HAP-1 (cell line): ENCODE measurements around the gene PARP16.
"Not testable (repeated sequence)": the region's sequence is repeated elsewhere in the genome, so short reads cannot be mapped to it uniquely, and the experiment has no call there.

Experiments used
- DNase-seq, 2 experiments: peaks; one replicate each; pipeline ENCODE4 v3.0.0-alpha.2; 2016 to 2020; ENCODE audit warnings: low spot score in 2 of 2
- H3K27me3 ChIP-seq: fragments of 250-450 bp; sonication (Bioruptor Pico); 2 replicates; pipeline ENCODE4 v1.5.1; 2020; ENCODE audit warnings: low read depth, mild to moderate bottlenecking, moderate library complexity
- H3K36me3 ChIP-seq: fragments of 250-450 bp; sonication (Bioruptor Pico); replicated peaks from 2 replicates; pipeline ENCODE4 v1.5.1; 2020; ENCODE audit warnings: mild to moderate bottlenecking
- H3K4me1 ChIP-seq: fragments of 250-450 bp; sonication (Bioruptor Pico); 2 replicates; pipeline ENCODE4 v1.5.1; 2020; ENCODE audit warnings: mild to moderate bottlenecking
- H3K4me3 ChIP-seq: fragments of 250-450 bp; sonication (Bioruptor Pico); 2 replicates; pipeline ENCODE4 v1.5.1; 2020; ENCODE audit warnings: mild to moderate bottlenecking, moderate library complexity
- H3K9me3 ChIP-seq: fragments of 250-450 bp; sonication (Bioruptor Pico); 2 replicates; pipeline ENCODE4 v1.5.1; 2020; ENCODE audit warnings: mild to moderate bottlenecking, moderate library complexity
- in situ Hi-C: fragments of 300-500 bp; cut with MboI; formaldehyde crosslinking; loops from 3 replicates; pipeline ENCODE4 v1.14.3; 2020; ENCODE audit warnings: low sequenced_read_pairs, inconsistent platforms, mixed read lengths

The PARP16 gene

DNA sequence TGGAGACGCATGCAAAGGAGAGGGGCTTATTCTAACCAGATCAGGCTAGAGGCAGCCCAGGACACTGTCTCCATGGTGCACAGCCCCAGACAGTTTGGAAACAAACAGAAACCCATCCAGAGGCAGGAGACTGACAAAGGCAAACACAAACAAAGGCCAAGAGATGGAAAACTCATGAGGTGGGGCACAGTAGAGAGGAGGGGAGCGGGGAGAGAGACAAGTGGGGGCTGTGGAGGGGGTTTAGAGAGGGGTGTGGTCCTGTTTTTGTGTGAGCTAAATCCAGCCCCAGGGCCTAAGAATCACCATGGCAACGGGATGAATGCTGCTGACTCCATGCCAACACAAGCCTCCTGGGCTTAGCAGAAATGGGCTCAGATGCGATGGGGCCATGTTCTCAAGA, 32.3 kb downstream of the PARP16 start:
- in situ Hi-C loops, result no loop called here
- Histone ChIP-seq H3K9me3 (no peaks in the 10 kb centered on the region), H3K27me3 (no peaks in the 10 kb centered on the region), H3K4me3 (no peak overlapping the region), H3K36me3 (peaks cover 23% of the 10 kb centered on the region), H3K4me1 (peaks cover 30% of the 10 kb centered on the region)
- DNase-seq, result peak; percentile 99 to 100

DNA sequence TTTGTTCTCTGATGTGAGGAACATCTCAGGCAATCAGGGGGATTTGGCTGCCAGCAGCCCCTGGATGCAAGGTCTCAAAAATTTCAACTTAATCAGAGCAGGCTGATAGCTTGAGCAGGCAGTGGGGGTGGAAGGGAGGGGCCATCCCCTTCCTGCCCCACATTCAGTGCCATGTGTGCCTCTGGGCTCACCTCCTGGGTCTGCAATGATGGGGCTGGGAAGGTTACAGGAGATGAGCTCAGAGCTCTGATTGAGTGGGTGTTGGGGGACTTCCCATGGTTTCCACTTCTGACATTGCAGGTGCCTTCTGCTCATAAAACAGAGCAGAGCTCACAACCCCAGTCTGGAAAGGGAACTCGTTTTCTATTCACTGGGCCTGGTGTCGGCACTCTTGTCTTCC, 37.0 kb downstream of the PARP16 start:
- DNase-seq, result no peak
- H3K27me3 ChIP-seq, result no peaks in the 10 kb centered on the region
- H3K4me1 ChIP-seq, result peaks cover 23% of the 10 kb centered on the region
- no peaks in the 10 kb centered on the region for H3K9me3 ChIP-seq
- H3K36me3 ChIP-seq, result no peaks in the 10 kb centered on the region; the same call in 1 of the 2 replicates
- no peak overlapping the region for H3K4me3 ChIP-seq
- in situ Hi-C loops, result no loop called here

DNA sequence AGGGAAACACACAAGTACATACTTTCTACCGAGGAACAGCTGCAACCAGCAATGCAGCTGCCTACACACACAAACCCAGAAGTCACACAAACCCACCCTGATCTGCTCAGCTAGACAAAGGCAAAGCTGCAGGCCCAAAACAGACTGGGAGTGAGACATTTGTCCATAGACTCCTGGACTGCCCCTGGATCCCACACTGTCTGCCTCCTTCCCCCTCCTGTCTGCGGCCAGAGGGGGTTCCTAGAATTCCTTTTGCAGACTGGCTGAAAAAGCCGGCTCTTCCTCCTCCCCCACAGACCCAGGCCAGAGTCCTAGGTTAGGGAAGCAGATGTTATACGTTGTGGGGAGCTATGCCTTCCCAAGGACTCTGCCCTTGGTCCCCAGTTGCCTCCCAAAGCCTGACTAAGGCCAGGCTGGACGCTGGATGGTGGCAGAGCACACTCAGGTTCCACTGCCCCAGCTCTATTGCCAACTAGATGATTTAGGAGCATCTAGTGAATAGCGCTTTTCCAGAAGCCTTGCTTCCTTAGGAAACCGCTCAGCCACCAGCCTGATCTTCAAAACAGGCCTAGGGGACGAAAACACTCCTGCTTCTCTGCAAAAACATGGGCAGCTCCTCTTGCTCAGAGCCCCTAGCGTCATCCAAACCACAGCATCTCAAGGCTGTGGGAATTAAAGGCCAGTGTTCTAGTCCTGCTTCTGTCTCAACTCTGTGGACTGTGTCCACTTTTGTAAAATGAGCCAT, 38.0 kb downstream of the PARP16 start:
- no peak overlapping the region for H3K4me3 ChIP-seq
- in situ Hi-C loops, result no loop called here
- DNase-seq, result no peak
- H3K4me1 ChIP-seq, result peaks cover 15% of the 10 kb centered on the region
- H3K36me3 ChIP-seq, result no peaks in the 10 kb centered on the region
- no peaks in the 10 kb centered on the region for H3K27me3 ChIP-seq
- H3K9me3 ChIP-seq, result no peaks in the 10 kb centered on the region

GRCh38 chr15:65246939-65247338, 39.7 kb downstream of the PARP16 start:
- H3K4me1 ChIP-seq, result peaks cover under 1% of the 10 kb centered on the region
- H3K4me3 ChIP-seq, result no peak overlapping the region
- H3K27me3 ChIP-seq, result no peaks in the 10 kb centered on the region
- in situ Hi-C loops, result no loop called here
- H3K9me3 ChIP-seq, result no peaks in the 10 kb centered on the region
- no peaks in the 10 kb centered on the region for H3K36me3 ChIP-seq
- DNase-seq, result no peak

GRCh38 chr15:65246026-65246714, 40.5 kb downstream of the PARP16 start:
- Histone ChIP-seq H3K36me3 (no peaks in the 10 kb centered on the region), H3K27me3 (no peaks in the 10 kb centered on the region), H3K4me3 (no peak overlapping the region), H3K4me1 (no peaks in the 10 kb centered on the region; the same call in 1 of the 2 replicates), H3K9me3 (no peaks in the 10 kb centered on the region)
- in situ Hi-C loops, result no loop called here
- DNase-seq, result no peak

DNA sequence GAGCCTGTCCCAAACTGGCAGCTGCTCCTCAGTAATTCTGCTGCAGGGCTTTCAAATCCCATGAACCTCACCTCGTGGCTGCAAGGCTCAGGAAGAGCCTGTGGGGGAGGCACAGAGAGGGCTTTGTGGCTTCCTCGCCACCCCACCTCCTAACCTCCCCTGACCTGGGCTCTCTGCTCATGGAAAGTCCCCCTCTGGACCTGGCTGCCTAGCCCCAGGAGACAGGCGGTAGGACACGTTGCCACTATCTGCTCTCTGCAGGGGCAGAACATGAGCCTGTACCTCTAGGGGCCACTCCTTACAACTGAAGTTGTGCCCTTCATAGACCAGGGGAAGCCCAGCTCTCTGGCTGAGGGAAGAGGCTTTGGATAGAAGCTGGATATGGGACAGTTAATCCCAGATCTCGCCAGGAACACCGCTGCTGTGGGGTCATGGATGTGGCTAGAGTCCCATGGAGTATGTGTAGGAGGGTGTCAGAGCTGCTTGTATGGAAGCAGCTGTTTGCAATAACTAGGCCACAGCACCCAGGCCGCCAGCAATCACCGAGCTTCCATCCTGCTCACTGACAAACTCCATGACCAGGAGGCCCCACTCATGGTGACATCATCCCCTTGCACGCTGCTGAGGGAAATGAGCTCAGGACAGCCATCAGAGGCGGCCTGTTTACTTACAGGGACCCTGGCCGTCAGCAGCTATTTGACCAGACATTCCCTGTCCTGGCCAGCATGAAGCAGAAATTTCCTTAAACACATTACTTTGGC, 41.4 kb downstream of the PARP16 start:
- no peak for DNase-seq
- Histone ChIP-seq H3K4me1 (no peaks in the 10 kb centered on the region; the same call in 1 of the 2 replicates), H3K27me3 (no peaks in the 10 kb centered on the region), H3K9me3 (peaks cover 2% of the 10 kb centered on the region; the same call in 1 of the 2 replicates), H3K4me3 (no peak overlapping the region), H3K36me3 (no peaks in the 10 kb centered on the region)
- in situ Hi-C loops, result no loop called here

DNA sequence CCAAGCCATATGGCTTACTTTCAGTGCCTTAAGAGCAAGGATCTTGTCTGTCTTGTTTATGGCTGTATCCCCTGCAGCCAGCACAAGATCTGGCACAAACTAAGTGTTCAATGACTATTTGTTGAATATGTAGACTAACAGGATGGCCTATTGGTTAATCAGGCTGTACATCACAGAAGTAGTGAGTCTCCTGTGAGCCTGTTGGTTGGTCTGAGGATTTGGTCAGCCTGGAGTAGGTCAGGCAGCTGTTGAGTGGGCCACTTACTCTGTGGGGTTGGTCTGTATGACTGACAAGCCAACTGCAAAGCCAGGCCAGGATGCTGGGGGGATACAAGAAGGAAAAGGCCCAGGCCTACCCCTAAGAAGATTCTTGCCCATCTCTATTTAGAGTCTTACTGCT, 42.0 kb downstream of the PARP16 start:
- Histone ChIP-seq H3K27me3 (no peaks in the 10 kb centered on the region), H3K4me3 (no peak overlapping the region), H3K9me3 (peaks cover 2% of the 10 kb centered on the region; the same call in 1 of the 2 replicates), H3K4me1 (no peaks in the 10 kb centered on the region; the same call in 1 of the 2 replicates), H3K36me3 (no peaks in the 10 kb centered on the region)
- DNase-seq, result no peak
- in situ Hi-C loops, result no loop called here

DNA sequence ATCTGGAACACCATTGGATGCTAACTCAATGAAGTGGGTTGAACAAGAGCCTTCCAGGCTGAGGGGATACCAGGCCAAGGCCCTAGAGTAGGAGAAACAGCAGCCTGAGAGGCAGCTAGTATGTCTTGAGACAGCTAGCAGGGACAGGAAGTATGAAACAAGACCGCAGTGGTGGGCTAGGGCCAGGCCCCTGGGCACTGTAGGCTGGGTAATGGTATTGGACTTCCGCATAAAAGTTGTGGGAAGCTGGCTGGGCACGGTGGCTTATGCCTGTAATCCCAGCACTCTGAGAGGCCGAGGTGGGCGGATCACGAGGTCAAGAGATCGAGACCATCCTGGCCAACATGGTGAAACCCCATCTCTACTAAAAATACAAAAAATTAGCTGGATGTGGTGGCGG, 50.2 kb downstream of the PARP16 start:
- H3K4me3 ChIP-seq, H3K4me1 ChIP-seq, in situ Hi-C loops, H3K36me3 ChIP-seq, H3K27me3 ChIP-seq, H3K9me3 ChIP-seq, DNase-seq: not testable (repeated sequence)

DNA sequence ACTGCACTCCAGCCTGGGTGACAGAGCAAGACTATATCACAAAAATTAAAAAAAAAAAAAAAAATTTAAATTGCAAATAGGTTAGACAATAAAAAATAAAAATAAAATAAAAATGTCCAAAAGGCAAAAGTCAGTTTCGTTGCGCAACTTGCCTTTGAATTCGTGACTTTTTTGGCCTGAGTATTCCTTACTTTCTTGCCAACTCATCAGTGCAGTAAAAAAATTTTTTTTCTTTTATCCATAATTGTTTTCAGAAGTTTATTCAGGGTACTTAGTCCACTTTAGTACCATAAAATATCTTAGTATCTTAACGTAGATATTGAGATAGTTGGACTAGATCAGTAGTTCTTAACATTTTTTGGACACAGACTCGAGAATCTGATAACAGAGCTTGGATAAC, 53.0 kb downstream of the PARP16 start:
- H3K36me3 ChIP-seq, result no peaks in the 10 kb centered on the region
- no peaks in the 10 kb centered on the region for H3K9me3 ChIP-seq
- H3K4me1 ChIP-seq, result peaks cover 13% of the 10 kb centered on the region
- no peak overlapping the region for H3K4me3 ChIP-seq
- no peaks in the 10 kb centered on the region for H3K27me3 ChIP-seq
- no peak for DNase-seq
- in situ Hi-C loops, result no loop called here

DNA sequence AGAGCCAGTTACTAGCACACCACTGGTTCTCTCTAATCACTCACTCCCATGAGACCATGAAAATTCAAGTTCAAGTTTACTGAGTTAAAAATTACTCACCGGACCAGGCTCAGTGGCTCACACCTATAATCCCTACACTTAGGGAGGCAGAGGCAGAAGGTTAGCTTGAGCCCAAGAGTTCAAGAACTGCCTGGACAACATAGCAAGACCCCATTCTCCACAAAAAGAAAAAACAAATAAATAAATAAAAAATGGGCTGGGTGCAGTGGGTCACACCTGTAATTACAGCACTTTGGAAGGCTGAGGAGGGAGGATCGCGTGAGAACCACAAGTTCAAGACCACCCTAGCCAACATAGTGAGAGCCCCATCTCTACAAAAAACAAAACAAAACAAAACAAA, 54.2 kb downstream of the PARP16 start:
- Histone ChIP-seq H3K36me3 (no peaks in the 10 kb centered on the region), H3K9me3 (no peaks in the 10 kb centered on the region)

DNA sequence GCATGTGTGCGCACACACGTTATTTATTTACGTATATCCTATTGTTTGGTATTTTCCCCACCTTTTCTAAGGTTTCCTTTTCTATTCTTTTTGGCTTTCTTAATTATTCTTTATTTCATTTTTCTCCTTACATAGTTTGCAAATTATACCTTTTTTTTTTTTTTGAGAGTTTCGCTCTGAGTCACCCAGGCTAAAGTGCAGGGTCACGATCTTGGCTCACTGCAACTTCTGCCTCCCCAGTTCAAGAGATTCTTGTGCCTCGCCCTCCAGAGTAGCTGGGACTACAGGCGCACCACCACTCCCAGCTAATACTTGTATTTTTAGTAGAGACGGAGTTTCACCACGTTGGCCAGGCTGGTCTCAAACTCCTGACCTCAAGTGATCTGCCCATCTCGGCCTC, 55.4 kb downstream of the PARP16 start:
- Histone ChIP-seq H3K36me3 (no peaks in the 10 kb centered on the region), H3K9me3 (no peaks in the 10 kb centered on the region), H3K4me1 (peaks cover 30% of the 10 kb centered on the region), H3K27me3 (no peaks in the 10 kb centered on the region), H3K4me3 (no peak overlapping the region)
- DNase-seq, result no peak
- in situ Hi-C loops, result no loop called here

More for the DNA sequence above, 54.2 kb downstream of the PARP16 start:
- no peak for DNase-seq
- no peaks in the 10 kb centered on the region for H3K27me3 ChIP-seq
- in situ Hi-C loops, result no loop called here
- peaks cover 24% of the 10 kb centered on the region for H3K4me1 ChIP-seq
- H3K4me3 ChIP-seq, result no peak overlapping the region

GRCh38 chr15:65226901-65227300, 59.8 kb downstream of the PARP16 start:
- in situ Hi-C loops, H3K36me3 ChIP-seq, H3K4me3 ChIP-seq, H3K9me3 ChIP-seq, H3K27me3 ChIP-seq: not testable (repeated sequence)
- H3K4me1 ChIP-seq, result peaks cover 38% of the 10 kb centered on the region
- DNase-seq, result peak in 1 of 2 experiments; percentile 91

- in situ Hi-C loops, result no loop called here
- peaks cover 35% of the 10 kb centered on the region for H3K4me1 ChIP-seq
- H3K36me3 ChIP-seq, result no peaks in the 10 kb centered on the region
- peak overlapping the region; percentile 17 for H3K4me3 ChIP-seq
- peak; percentile 46 to 50 for DNase-seq
- no peaks in the 10 kb centered on the region for H3K9me3 ChIP-seq
- no peaks in the 10 kb centered on the region for H3K27me3 ChIP-seq
These were observed 60.5 kb downstream of the PARP16 start for GRCh38 chr15:65226221-65226620.

DNA sequence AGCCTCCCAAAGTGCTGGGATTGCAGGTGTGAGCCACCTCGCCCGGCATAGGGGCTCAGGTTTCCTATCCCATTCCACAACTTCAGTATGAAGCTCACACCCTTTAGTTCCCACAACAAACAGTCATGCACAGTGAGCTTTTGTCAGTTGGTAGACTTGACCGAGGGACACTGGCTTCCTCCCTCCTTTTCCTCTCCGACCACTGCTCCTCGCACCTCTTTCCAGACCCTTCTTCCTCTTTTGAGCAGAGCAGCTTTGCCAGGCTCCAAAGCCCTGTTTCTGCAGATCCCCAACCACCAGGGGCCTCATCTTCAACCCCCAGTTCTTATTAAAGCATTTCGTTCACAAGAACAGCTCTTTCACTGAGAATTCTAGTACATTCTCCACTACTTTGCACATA, 62.7 kb downstream of the PARP16 start:
- Histone ChIP-seq H3K36me3 (no peaks in the 10 kb centered on the region), H3K9me3 (no peaks in the 10 kb centered on the region), H3K4me1 (peaks cover 32% of the 10 kb centered on the region), H3K4me3 (no peak overlapping the region), H3K27me3 (no peaks in the 10 kb centered on the region)
- in situ Hi-C loops, result no loop called here
- no peak for DNase-seq
